GM21515 (cell line): ENCODE results near the gene L3MBTL4.
"Not testable (repeated sequence)": the region's sequence is repeated elsewhere in the genome, so short reads cannot be mapped to it uniquely, and the experiment has no call there.

ENCODE experiments used
- ATAC-seq: cut with Tn5 transposase; IDR thresholded peaks from one replicate; pipeline ENCODE4 v1.9.1; 2021; ENCODE audit not compliant: unreplicated experiment

Gene L3MBTL4

DNA sequence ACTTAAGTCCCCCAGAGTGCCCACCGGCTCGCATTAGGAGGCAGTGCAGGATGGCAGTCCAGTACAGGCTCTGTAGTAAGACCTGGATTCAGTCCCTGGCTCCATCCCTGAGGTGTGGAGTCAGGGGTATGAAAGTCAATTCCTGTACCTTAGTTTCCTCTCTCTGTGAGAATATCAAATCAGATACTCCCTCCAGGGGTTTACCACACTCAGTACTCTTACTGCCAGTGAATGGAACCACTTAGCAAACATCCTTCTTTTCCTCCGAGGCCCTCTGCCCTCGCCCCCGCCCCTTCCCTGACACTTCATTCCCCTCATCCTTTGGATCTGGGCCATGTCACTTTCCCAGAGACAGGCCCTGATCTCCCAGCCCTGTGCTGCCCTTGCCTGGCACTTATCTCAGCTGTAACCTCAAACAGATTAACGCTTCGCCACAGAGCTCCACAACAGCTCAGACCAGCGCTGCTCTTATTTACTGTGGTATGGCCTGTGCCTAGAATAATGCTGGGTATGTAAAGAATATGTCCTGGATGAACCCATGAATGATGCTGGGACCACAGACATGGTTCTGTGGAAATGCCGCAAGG, 360.4 kb downstream of the L3MBTL4 start:
- ATAC-seq, result no peak

DNA sequence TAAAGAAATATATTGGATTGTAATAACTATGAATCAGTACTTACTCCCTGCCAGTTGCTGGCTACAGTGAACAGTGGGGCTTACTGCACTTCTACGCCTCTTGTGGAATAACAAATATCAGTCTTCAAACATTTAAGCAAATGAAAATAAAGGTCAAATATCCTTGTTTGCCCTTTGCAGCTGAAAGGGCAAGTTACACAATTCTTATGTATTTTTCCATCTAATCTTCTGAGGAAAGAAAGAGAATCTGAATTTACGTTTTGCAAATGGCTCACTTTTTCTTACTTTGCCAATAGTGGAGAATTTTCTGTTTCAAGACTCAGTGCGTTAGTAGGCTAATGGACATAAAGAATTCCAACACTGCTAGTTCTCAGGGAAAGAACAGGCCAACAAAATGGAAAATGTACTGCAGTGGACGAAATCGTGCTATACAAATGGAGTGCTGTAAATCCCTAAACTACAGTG, 362.2 kb downstream of the L3MBTL4 start:
- no peak for ATAC-seq

DNA sequence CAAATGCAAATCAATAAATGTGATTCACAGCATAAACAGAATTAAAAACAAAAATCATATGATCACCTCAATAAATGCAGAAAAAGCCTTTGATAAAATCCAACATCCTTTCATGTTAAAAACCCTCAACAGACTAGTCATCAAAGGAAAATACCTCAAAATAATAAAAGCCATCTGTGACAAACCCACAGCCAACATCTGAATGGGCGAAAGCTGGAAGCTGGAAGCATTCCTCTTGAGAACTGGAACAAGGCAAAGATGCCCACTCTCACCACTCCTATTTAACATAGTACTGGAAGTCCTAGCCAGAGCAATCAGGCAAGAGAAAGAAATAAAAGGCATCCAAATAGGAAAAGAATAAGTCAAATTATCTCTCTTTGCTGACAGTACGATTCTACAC, 367.1 kb downstream of the L3MBTL4 start:
- not testable (repeated sequence) for ATAC-seq

DNA sequence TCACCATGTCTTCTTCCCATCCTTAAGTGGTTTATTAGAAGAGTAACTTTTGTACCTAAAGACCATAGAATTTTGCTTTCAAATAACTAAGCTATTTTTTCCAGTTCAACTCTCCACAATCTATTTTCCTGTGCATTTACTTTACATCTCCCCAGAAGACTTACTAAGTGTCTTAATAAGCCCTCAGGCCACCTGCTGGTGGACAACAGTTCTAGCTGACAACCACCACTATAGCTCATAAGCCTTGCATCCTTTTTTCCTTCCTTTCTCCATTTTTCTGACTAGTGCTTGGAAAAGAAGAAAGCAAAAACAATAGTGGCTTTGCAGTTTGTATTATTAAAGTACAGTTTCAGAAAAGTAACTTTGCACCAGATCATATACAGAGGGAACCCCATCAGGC, 369.9 kb downstream of the L3MBTL4 start:
- ATAC-seq, result no peak

DNA sequence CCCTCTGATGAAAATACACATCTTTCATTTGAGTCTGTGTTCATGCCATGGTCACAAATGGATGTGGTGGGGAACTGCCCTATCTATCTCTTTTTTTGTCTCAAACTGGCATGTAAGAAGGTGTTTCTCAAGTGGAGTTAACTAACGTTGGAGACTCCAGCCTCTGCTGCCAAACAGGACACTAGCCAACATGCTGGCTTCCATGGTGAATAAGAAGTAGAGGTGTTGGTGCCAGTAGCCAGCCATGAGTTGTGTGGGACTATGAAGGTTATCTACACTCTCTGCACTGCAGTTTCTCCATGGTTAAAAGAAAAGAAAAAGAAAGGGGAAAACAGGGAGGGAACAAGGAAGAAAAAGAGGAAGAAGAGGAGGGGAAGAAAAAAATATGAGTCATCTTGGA, 370.4 kb downstream of the L3MBTL4 start:
- no peak for ATAC-seq

DNA sequence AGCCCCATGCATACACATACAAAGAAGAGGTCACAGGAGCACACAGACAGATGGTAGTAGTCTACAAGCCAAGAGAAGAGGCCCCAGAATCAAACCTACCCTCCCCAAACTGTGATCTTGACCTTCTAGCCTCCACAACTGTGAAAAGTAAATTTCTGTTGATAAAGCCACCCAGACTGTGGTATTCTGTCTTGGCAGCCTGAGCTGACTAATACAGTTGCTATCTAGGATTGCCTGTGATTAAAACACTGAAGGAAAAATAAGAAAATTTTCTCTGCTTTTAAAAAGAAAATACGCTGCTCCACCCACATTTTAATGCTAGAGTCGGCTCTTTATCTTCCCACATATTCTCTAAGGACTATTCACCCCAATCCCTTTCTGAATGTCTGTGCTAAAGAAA, 375.7 kb downstream of the L3MBTL4 start:
- no peak for ATAC-seq

DNA sequence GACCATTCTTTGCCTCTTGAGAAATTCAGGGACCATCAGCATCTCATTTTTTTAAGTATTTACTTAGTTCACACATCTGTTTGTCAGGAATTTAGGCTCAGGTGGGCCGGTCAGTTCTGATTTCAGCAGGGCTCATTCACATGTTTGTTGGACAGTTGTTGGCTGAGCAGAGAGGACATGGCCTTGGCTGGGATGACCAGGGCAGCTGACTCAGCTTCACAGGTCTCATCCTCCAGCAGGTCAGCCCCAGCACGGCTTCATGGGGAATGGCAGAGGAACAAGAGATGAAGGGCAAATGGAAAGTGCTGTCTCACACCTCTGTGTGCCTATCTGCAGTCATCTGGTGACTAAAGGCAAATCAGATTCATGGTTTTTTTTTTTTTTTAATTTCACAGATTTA, 383.3 kb downstream of the L3MBTL4 start:
- ATAC-seq, result no peak

DNA sequence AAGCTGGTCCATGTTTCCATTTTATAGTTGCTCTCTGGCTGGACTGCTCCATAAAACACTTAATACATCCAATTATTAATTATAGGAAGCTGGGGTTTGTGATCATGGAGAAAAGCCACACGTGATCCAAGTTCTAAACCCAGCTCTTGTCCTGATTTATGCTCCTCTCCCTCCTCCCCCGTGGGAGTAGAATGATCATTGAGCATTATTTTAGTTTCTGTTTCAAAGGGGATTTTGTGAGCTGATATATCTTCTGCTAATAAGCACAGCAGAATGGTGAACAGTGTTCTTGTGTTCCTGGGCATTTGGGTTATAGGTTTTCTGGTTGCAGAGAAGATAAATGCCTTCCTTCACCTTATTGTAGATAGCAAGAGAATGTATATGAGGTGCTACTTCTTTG, 383.7 kb downstream of the L3MBTL4 start:
- no peak for ATAC-seq

DNA sequence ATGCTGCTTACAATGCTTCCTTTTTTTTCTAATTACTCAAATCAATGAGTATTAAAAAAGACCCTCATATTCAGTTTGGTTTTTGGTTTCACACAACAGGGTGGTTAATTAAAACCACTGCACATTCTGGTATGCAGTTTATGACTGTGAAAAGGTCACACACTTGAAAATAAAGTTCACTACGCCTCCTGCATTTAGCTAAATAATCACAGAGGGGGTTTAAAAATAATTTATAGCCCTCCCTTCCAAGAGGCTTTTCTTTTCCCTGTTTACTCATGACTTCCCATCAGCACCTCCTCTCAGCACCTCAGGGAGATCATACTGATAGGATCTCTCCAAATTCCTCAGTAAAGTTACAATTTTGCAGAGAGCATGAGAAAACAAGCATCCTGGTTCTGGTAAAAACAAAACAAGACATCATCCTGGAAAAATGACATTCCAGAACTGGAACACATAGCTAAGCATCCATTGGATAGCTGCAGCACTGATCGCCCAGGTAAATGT, 389.9 kb downstream of the L3MBTL4 start:
- ATAC-seq, result no peak

DNA sequence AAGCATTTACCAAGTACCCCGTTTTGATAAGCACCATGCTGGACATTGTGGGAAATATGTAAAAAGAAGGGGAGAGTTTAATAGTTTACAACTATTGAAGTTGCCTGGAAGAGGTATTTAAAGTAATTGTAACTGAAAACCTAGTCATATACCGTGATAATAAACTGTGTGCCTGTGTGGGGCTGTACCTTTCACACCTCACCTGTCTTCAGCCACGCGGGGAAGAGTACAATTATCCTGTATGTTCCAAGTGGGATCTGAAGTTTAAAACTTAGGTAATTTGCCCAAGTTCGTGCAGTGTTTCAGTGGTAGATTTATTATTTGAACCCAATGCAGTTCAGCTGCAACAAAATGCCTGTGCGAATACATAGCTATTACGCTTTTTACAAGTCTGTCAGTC, 391.2 kb downstream of the L3MBTL4 start:
- no peak for ATAC-seq

DNA sequence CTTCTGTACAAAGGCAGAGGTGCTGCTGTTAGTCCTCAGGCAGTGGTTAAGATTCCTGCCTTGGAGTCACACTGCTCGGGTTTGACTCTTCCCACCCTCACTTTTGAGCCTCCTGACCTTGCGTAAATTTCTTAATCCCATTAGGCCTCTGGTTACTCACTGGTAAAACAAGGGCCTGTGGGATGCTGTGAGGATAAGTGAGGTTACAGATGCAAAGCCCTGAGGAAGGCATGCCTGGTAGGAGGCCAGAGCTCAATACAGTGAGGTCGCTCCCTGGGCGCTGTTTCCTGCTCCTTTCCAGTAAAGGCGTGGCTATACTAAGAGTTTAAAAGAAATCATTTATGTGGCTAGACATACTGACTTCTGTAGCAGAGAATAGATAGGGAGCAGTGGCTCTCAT, 391.9 kb downstream of the L3MBTL4 start:
- no peak for ATAC-seq

DNA sequence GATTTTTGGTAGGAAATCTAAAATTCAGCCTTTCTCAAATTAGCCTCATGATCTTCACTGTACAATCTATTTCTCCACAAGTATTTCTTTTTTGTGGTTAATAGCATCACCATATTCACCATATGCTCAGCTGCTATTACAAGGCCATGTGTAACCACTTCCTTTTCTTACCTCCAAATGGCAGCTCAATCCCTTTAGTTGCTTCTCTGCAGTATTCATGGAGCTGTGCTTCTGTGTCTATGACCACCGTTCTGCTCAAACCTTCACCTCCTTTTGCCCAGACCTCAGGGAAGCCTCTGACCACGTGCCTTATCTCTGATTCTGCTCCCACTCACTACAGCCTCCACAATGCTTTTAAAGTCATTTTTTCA, 392.7 kb downstream of the L3MBTL4 start:
- ATAC-seq, result peak; percentile 49

DNA sequence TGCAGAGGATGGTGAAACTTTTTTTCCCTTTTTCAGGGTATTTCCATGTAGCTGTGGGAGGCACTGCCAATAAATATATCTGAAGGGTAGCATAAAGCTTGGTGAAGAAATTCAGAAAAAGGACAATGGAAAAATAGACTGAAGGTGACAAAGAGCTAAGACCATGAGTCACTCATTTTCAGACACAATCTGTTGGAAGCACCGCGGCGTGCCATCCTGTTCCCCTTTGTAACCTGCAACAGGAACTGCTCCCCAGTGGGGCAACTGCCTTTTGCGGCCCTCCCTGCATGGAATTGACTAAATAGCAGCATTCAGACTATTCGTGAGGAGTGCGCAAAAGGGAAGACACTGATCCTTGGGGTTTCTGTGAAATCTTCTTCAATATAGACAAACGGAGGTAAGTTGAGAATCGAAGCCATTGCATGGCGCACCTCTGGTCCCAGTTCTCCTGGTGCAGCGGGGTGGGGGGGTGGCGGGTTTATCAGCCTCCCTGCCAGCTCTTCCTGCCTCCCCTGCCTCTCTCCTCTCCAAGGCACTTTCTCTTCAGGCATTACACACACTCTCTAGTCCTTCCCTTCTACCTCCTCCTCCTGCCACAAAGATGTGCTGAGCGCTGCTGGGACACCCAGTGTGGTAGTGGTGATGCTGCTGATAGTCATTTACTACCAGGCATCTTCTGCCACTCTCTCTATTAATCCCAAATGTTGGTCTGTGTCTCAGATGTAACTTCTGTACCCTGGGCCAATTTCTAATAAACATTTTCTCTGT, 393.2 kb downstream of the L3MBTL4 start:
- no peak for ATAC-seq

DNA sequence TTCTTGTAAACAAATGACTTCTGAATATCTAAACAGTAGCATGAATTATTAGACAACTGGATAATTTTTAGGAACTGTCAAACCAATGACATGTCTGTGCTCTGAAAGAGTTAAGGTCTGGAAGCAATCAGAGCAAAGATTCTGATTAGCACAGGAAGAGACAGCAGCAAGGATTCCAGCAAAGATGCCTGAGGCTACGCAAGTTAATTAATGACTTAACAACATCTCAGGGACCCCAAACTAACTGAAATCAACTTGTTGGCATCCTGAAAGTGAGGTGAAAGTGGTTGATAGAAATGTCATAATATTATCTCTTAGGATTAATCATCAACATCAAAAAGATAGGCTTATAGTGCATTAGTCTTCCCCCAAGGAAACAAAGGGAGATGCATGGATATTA, 396.0 kb downstream of the L3MBTL4 start:
- no peak for ATAC-seq

DNA sequence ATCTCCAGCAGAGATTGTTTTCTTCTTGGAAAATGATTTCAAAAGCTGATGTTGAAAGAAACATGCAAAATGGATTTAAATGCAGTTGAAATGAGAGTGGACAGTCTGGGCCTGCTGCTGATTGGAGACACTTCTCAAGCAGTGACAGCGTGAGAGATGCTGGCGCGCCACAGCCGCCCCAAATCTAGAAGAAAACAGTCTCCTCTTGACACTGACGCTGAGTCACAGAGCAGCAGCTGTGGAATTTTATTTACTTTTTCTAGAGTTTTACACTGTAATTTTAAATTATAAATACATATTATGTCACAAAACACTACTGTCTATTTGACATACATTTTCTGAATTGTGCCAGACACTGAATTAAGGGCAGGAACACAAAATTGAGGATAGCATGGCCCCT, 397.5 kb downstream of the L3MBTL4 start:
- ATAC-seq, result no peak

DNA sequence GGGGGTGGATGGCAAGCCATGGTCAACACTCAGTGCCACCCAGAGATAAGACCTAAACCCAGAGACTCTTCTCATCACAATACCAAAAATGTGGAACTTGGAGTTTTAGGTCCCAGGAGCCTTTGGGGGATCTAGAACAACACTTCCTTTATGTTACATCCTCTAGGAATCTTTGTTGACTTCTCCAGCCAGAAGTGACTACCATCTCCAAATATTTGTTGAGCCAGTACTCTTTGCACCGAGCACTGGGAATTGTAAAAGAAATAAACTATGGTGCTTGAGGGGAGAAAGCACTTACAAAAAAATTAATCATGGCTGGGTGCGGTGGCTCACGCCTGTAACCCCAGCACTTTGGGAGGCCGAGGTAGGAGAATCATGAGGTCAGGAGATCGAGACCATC, 399.3 kb downstream of the L3MBTL4 start:
- no peak for ATAC-seq

DNA sequence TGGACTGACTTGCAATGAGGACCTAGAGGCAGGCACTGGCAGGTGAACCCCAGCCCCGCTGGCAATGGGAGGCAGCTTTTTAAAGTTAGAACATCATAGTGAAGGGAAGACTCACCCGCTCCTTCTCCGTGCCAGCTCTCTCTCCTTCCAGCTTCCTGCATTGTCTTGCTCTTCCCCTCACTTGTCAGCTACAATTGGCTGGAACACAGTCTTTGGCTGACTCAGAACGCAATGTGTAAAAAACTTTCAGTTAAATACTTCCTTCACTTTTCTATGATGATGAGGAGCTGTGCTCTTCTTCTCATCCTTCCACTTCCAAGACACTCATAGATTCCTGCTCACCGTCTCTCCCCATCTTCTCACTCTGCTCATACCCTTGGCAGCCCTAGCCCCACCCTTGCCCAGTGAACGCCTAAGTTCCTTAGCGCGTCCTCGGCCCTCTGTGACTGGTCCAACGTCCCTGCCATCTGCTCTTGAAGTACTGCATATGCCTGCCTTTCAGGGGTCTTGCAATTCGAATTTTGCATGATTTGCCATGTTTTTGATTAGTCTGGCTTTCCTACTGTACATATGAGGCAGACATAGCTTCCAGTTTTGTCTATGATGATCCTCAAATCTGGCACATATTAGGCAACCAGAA, 401.4 kb downstream of the L3MBTL4 start:
- no peak for ATAC-seq

DNA sequence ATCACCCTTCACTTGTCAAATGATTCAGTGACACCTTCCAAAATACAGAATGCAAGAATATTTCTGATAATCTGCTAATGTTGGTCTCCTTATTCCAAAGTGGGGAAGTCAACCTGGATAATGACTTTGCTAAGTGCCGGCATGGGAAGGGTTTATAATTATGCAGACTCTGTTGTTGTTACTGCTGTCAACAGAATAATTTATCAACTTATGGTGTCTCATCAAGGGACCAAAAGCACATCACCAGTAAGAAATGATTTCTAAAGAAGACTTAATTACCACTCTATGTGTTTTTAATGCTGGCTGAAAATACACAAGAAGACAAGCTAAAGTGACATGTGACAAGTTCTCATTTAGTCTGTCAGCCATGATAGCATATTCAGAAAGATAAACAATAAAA, 403.8 kb downstream of the L3MBTL4 start:
- ATAC-seq, result no peak

DNA sequence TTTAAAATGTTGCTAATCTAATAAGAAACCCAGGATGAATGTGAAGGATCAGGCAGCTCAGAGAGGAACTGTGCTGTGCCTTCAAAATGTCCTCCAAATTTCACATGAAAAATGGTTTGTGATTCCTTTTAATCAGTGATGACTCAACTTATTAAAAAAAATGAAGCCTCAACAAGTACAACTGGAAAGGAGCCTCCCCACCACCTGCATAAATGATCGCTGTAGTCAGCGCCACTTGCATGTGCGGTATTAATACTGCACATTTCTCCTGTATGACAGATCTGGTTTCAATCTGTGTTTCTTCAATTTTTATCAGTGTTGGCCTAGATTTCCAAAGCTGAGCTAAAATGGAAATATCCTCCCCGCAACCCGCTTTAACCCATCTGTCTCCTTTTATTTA, 404.4 kb downstream of the L3MBTL4 start:
- ATAC-seq, result no peak

DNA sequence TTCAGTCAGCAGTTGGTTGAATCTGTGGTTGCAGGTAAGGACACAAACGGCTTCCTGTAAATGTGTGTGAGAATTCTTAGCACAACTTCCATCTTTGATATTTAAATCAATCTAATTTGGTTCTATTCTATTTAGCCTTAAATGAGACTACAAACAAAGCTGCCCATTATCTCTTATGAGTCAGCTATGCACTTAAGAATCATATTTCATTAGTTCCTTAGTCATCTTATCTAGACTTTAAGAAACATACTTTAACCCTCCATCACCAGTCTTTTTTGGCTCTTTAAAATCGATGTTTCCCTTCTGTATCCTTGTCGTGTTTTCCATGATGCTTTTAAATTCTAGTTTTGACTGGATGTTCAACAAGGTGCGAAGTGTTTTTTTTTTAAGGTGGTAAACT, 405.0 kb downstream of the L3MBTL4 start:
- ATAC-seq, result no peak

DNA sequence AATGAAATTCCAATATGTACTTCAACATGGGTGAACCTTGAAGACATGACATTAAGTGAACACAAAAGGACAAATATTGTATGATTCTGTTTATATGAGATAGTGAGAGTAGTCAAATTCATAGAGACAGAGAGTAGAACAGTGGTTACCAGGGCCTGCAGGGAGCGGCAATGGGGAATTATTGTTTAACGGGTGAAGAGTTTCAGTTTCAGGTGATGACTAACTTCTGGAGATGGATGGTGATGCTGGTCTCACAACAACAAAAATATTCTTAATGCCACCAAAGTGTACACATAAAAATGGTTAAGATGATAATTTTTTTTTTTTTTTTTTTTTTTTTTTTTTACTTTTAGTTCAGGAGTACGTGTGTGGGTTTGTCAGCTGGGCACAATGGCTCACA, 410.0 kb downstream of the L3MBTL4 start:
- ATAC-seq, result peak; percentile 96

DNA sequence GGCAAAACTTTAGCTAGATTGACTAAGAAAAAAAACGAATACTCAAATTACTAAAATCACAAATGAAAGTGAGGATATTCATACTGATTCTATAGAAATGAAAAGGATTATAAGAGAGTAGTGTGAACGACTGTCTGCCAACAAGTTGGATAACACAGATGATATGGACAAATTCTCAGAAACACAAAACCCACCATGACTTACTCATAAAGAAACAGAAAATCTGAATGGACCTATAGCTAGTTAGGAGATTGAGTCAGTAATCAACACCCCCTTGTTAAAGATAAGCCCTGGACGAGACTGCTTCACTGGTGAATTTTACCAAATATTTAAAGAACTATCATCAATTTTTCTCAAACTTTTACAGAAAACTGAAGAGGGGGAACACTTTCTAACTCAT, 410.6 kb downstream of the L3MBTL4 start:
- ATAC-seq, result peak; percentile 57
